NCI-H187 treated with DMSO at 0.1 percent for 48 hours (cell line): ENCODE results near the gene KCNAB2.
A peak's percentile ranks its signal among the peaks of the same experiment; 100 is the strongest.

Experiments
- DNase-seq: peaks from one replicate; lab custom pipeline; 2025; lab: John Stamatoyannopoulos, UW

KCNAB2 gene

GRCh38 chr1:6030547-6031261 lies 15.0 kb upstream of the KCNAB2 start:
- DNase-seq = no peak

- no peak for DNase-seq
Observed at GRCh38 chr1:6033124-6033523, 12.6 kb upstream of the KCNAB2 start.

- DNase-seq = no peak
Observed at GRCh38 chr1:6033986-6034749, 11.5 kb upstream of the KCNAB2 start.

GRCh38 chr1:6034750-6035096 lies 11.0 kb upstream of the KCNAB2 start:
- DNase-seq = no peak

GRCh38 chr1:6035303-6035702 lies 10.4 kb upstream of the KCNAB2 start:
- DNase-seq = no peak

- no peak for DNase-seq
Observed at GRCh38 chr1:6035719-6036118, 10.0 kb upstream of the KCNAB2 start.

- DNase-seq = no peak
Observed at GRCh38 chr1:6037338-6037762, 8.3 kb upstream of the KCNAB2 start.

- DNase-seq = no peak
Observed at GRCh38 chr1:6038603-6039002, 7.1 kb upstream of the KCNAB2 start.

GRCh38 chr1:6039031-6039430 lies 6.7 kb upstream of the KCNAB2 start:
- DNase-seq = no peak

GRCh38 chr1:6040444-6040843 lies 5.2 kb upstream of the KCNAB2 start:
- no peak for DNase-seq

- DNase-seq = no peak
Observed at GRCh38 chr1:6040861-6041415, 4.8 kb upstream of the KCNAB2 start.

- no peak for DNase-seq
Observed at GRCh38 chr1:6041432-6042062, 4.1 kb upstream of the KCNAB2 start.

GRCh38 chr1:6043561-6043960 lies 2.1 kb upstream of the KCNAB2 start:
- DNase-seq = no peak

GRCh38 chr1:6044481-6045109 lies 1.1 kb upstream of the KCNAB2 start:
- no peak for DNase-seq

GRCh38 chr1:6045110-6045502 lies 582 bp upstream of the KCNAB2 start:
- no peak for DNase-seq

- DNase-seq = no peak
Observed at GRCh38 chr1:6046279-6046678, 591 bp downstream of the KCNAB2 start.

- no peak for DNase-seq
Observed at GRCh38 chr1:6048179-6048867, 2.6 kb downstream of the KCNAB2 start.

GRCh38 chr1:6049419-6049818 lies 3.7 kb downstream of the KCNAB2 start:
- no peak for DNase-seq

GRCh38 chr1:6051423-6051822 lies 5.7 kb downstream of the KCNAB2 start:
- no peak for DNase-seq

- peak; percentile 45 for DNase-seq
Observed at GRCh38 chr1:6052543-6053205, 7.0 kb downstream of the KCNAB2 start.

GRCh38 chr1:6053206-6053546 lies 7.5 kb downstream of the KCNAB2 start:
- no peak for DNase-seq
